NCI-H2081 (cell line): Measurements from ENCODE around the gene XRN1.
A peak's percentile ranks its signal among the peaks of the same experiment; 100 is the strongest.
"Not testable (repeated sequence)": the region's sequence is repeated elsewhere in the genome, so short reads cannot be mapped to it uniquely, and the experiment has no call there.

Experiments
- DNase-seq, 2 experiments: peaks; one replicate each; lab custom pipeline; 2025; lab: John Stamatoyannopoulos, UW

Gene XRN1

DNA sequence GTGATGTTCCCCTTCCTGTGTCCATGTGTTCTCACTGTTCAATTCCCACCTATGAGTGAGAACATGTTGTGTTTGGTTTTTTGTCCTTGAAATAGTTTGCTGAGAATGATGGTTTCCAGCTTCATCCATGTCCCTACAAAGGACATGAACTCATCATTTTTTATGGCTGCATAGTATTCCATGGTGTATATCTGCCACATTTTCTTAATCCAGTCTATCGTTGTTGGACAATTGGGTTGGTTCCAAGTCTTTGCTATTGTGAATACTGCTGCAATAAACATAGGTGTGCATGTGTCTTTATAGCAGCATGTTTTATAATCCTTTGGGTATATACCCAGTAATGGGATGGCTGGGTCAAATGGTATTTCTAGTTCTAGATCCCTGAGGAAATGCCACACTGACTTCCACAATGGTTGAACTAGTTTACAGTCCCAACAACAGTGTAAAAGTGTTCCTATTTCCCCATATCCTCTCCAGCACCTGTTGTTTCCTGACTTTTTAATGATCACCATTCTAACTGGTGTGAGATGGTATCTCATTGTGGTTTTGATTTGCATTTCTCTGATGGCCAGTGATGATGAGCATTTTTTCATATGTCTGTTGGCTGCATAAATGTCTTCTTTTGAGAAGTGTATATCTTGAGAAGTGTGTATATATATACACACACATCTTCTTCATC is 123.4 kb downstream of the XRN1 start:
- not testable (repeated sequence) for DNase-seq

GRCh38 chr3:142319912-142320311 is 127.9 kb downstream of the XRN1 start:
- DNase-seq = no peak

GRCh38 chr3:142319094-142319493 is 128.7 kb downstream of the XRN1 start:
- DNase-seq = no peak

DNA sequence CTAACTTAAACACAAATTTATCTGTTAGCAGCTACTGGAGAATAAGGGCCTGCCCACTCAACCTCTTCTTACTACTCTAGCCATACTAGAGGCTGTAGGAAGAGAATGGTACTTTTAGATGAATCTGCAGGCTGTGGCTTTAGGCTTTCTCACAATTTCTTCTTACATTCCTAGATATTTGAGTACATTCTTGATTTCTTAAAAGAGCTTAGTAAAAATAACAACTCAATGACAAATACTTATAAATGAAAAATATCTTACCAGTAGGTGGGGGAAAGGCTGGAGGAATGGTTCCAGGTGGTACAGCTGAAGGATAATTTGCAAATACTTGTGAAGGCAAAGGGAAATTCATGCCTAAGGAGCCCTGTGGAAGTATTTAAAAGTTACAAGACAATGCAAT is 129.5 kb downstream of the XRN1 start:
- no peak for DNase-seq

DNA sequence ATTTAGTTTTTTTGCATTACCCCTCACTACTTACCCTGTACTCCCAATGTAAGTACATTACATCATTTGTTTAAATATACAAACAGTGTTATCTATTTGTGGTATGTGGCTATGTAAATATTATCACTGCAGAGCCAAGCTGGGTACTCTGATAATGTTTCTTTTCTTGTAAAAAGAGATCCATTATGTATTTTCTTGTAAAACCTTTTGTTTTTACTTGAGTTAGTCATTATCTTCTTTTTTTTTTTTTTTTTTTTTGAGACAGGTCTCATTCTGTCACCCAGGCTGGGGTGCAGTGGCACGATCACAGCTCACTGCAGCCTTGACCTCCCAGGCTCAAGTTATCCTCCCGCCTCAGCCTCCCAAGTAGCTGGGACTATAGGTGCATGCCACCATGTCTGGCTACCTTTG is 131.9 kb downstream of the XRN1 start:
- not testable (repeated sequence) for DNase-seq

- DNase-seq = no peak
Observed at GRCh38 chr3:142315083-142315482, 132.8 kb downstream of the XRN1 start.

DNA sequence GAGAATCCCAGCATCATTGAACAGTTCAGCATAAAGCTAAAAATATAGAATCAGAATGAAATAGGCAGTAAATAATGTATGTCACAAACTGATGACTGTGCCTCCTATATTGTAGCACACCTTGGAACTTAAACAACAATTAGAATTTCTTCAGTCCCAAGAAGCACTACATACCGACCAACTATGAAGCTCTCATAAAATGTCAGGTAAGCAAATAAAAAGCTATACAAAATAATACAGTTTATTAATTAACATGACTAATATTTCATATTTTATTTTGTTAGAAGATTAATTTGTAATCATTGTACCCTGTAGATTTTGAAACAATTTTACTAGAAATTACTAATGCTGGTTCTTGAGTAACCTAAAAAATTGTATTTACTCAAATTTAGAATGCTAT is 137.4 kb downstream of the XRN1 start:
- DNase-seq = no peak

- not testable (repeated sequence) for DNase-seq
Observed at GRCh38 chr3:142302847-142303246, 145.0 kb downstream of the XRN1 start.

DNA sequence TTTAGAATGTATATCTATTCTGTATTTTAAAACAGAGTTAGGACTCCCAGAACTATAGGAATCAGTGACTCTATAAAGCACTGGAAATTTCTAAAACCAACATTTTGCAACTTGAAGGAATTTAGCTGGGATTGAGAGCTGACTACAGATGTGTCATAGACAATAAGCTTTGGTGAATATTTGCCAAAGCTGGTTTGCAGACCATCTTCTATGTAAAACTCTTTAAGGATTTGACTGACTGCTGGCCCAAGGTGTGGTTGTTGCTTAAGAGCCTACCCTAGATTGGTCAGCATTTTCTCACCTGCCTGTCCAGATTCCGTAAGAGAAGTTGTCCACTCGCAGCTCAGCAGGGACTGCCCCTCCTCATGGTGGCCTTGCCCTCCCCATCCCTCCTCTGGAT is 149.2 kb downstream of the XRN1 start:
- no peak for DNase-seq

DNA sequence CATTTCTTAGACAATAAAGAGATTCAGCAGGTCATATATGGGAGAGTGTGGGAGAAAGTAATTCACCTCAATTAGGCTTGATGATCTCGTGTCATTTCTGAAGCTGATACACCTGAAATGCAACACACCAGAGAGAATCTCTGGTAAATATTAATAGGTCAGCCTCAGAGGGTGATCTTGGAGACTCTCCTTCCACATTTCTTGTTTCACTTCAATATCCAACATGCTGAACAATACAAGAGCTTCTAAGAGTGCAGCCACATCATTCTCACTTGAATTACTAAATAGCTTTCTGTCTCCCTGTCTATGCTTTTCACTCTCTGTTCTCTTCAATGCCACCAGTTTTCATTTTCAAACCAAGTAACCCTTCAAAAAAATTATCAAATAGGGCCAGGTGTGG is 151.3 kb downstream of the XRN1 start:
- no peak for DNase-seq

- no peak for DNase-seq
Observed at GRCh38 chr3:142287866-142288638, 159.8 kb downstream of the XRN1 start.

DNA sequence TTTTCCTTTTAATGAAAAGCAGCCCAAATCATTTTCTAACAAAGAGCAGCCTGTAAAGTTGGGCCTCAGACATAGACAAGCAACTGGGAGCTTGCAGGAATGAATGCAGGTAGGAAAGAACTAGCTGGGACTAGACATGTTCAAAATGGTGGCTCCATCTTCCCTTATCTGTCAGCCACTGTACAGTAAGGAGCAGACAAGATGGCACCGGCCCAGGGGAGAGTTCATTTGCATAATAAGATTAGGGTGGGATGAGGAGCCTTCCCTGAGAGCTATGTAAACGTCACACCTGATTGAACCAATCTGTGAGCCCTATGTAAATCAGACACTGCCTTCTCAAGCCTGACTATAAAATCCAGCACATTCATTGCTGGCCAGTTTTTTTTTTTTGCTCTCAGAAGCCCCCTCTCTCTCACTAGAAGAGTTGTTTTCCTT is 162.7 kb downstream of the XRN1 start:
- DNase-seq = no peak

- no peak for DNase-seq
Observed at GRCh38 chr3:142282503-142282902, 165.3 kb downstream of the XRN1 start.

GRCh38 chr3:142281474-142281873 is 166.4 kb downstream of the XRN1 start:
- DNase-seq = no peak

DNA sequence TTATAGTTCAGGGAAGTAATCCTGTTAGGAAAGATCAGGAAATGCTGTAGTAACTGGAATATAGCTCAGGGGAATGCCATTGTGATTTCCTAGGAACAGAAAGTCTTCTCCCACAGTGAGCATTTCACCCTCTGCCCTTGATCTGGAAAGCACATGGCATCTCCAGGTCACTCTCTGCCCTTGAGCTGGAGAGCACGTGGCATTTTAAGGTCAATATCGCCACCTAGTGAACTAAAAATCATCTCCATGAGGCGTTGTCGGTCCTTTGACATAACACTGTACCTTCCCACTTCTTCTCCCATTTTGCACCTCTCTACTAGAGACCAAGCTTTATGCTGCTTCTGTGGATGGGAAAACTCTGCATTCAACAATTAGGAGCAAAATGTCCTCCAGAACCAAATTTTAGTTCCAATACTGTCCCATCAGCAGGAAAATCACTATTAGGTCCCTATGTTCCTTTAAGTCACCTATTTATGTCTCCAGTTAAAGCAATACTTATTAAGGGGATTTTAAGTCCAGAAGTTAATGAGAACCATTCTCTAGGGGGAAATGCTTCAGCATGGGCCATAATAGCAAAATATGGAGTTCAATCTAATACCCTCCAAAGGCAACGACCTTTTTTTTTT is 167.8 kb downstream of the XRN1 start:
- peak; percentile 62 to 85 for DNase-seq

GRCh38 chr3:142278451-142278850 is 169.4 kb downstream of the XRN1 start:
- DNase-seq = no peak

GRCh38 chr3:142276781-142277180 is 171.1 kb downstream of the XRN1 start:
- DNase-seq = no peak

DNA sequence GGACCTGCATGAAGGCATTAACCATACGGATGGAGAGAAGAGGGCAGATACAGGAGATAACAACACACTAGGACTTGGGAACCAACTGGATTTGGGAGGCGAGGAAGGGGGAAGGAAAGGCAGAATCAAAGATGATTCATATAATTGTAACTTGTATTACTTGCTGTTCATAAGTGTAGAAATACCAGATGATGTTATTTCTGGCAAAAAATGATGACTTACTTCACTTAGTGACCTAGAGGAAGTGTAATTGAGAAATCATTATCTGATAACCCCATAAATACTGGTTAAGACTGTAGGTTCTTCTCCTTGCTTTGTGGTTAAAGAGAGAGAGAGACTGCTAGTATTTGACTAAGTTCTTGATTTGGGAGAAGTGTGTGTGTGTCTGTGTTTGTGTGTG is 172.0 kb downstream of the XRN1 start:
- DNase-seq = no peak

GRCh38 chr3:142274908-142275307 is 172.9 kb downstream of the XRN1 start:
- DNase-seq = no peak

DNA sequence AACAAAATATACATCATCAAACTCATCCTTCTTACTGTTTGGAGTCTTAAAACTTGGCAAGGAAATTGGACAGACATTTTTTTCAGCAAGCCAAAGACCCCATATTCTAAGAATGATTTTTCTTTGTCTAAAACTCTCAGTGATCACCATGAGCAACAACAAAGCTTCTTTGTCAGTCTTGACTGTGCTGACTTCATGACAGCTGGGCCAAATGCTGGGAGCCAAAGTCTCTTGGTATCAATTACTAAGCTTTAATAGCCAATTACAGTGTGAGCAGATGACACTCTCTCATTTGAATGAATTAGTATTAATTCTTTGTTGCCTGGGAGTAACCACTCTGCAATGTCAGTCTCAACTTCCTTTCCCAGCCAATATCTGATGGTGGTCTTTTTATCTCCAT is 174.3 kb downstream of the XRN1 start:
- no peak for DNase-seq

DNA sequence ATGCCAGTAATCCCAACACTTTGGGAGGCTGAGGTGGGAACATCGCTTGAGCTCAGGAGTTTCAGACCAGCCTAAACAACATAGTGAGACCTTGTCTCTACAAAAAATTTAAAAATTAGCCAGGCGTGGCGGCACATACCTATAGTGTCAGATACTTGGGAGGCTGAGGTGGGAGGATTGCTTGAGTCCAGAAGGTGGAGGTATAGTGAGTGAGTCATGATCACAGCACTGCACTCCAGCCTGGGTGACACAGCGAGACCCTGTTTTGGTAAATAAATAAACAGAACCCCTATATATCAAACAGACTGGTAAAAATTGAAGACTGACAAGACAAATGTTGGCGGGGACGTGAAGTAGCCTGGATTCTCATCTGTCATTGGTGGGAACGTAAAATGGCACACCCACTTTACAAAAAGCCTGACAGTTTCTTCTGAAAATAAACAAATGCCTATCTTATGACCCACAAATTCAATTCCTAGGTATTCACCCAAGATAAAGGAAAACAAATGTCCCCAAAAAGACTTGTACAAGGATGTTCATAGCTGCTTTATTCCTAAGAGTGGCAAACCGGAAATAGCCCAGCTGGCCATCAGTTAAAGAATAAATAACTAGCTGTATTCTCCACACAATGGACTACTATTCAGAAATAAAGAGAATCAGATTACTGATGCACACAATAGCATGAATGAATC is 175.5 kb downstream of the XRN1 start:
- DNase-seq = peak; percentile 14 to 22

DNA sequence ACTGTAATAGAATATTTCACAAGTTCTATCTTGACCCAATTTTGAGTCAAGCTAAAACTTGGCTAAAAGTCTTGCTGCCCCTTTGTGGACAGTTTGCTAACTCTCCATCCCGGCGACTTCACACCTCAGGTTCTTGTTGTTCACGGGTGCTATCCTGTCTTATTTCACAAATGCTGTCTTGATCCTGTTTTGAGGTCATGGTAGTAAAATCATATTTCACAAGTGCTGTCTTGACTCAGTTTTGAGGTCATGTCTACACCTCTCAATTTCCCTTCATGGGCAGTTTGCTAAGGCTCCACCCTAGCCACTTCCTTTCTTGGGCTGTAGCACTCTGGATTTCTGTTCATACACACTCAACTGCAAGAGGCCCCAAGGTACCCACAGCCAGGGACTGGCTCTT is 177.4 kb downstream of the XRN1 start:
- no peak for DNase-seq

DNA sequence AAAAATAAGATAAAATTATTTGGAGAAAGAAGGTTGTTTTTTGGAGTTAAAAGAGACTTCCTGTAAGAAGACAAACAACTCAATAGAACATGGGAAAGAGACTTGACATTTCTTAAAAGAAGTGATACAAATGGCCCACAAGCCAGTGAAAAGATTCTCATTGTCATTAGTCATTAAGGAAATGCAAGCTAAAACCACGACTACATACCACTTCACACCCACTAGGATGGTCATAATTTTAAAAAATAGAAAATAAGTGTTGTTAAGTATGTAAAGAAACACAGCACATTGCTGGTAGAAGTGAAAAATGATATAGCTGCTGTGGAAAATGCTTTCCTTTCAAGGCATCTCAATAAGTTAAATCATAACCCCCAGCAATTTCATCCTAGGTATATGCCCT is 178.1 kb downstream of the XRN1 start:
- no peak for DNase-seq
